Lower lobe of right lung (tissue), 2 donors: Measurements from ENCODE around the gene MOSPD2. TPM values are rescaled to one million over a fixed set of nuclear protein-coding genes. Genes with fewer than 3 reads are reported as not detected.

Experiments
- ATAC-seq, 2 donors: fragments of 200-7000 bp; cut with Tn5 transposase; one replicate each; pipeline ENCODE4 v1.9.1; 2020 to 2022; ENCODE audit warnings: mild to moderate bottlenecking in 2 of 2, moderate library complexity in 2 of 2
- DNase-seq: peaks from one replicate; pipeline ENCODE4 v3.0.0-alpha.2; 2020
- H3K27ac ChIP-seq: fragments of 200-600 bp; one replicate; pipeline ENCODE4 v1.8.0; 2022
- H3K27me3 ChIP-seq: fragments of 200-600 bp; one replicate; pipeline ENCODE4 v1.8.0; 2022; ENCODE audit warnings: low read depth
- H3K36me3 ChIP-seq: fragments of 200-600 bp; one replicate; pipeline ENCODE4 v1.8.0; 2022; ENCODE audit warnings: mild to moderate bottlenecking
- H3K4me1 ChIP-seq: fragments of 200-600 bp; one replicate; pipeline ENCODE4 v1.8.0; 2022
- H3K4me3 ChIP-seq: fragments of 200-600 bp; one replicate; pipeline ENCODE4 v1.8.0; 2022; ENCODE audit warnings: mild to moderate bottlenecking
- H3K9me3 ChIP-seq: fragments of 200-600 bp; one replicate; pipeline ENCODE4 v1.8.0; 2022
- intact Hi-C: fragments of 100-400 bp; cut with DNase I; formaldehyde crosslinking; loops from one replicate; pipeline ENCODE4 v1.11.0; 2022
- total RNA-seq: library from RNA; stranded (reverse); fragmentation: NEBNext Ultra II Directional; extraction: Animal tissue kit (Norgen Biotek cat#: 25700); gene quantifications from one replicate; pipeline ENCODE4 v1.2.1, GENCODE V29; 2021
- TF ChIP-seq, protein P1 (sequence below): fragments of 200-600 bp; IDR thresholded peaks from one replicate; pipeline ENCODE4 v1.8.0; 2022; ENCODE audit warnings: antibody characterized with exemption, mild to moderate bottlenecking
- donor health status: DM: no; HTN: yes; CAD: no; lungs with severe emphysema.

Gene MOSPD2
- total RNA-seq, 1 donor from 2014 or later = 39.8 TPM

DNA sequence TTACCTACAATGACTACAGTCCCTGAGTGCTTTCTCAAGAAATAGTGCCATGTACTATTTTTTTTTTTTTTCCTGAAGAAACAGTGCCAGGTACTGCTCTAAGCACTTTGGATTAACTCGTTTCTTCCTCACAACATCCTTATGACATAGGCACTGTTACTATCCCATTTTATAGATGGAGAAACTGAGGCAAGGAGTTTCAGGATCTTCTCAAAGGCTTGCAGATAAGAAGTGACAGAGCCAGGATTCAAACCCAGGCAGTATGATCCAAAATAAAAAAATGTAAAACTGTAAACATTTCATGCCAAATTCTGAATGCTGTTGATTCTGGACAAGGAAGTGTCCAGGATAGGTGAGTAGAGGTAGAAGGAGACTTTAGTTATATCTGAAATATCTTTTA lies 1.5 kb upstream of the MOSPD2 start:
- H3K4me1 ChIP-seq = peaks cover 5% of the 10 kb centered on the region
- ATAC-seq (no peak), DNase-seq (no peak)
- no peaks in the 10 kb centered on the region for H3K36me3 ChIP-seq
- TF ChIP-seq, protein P1, sequence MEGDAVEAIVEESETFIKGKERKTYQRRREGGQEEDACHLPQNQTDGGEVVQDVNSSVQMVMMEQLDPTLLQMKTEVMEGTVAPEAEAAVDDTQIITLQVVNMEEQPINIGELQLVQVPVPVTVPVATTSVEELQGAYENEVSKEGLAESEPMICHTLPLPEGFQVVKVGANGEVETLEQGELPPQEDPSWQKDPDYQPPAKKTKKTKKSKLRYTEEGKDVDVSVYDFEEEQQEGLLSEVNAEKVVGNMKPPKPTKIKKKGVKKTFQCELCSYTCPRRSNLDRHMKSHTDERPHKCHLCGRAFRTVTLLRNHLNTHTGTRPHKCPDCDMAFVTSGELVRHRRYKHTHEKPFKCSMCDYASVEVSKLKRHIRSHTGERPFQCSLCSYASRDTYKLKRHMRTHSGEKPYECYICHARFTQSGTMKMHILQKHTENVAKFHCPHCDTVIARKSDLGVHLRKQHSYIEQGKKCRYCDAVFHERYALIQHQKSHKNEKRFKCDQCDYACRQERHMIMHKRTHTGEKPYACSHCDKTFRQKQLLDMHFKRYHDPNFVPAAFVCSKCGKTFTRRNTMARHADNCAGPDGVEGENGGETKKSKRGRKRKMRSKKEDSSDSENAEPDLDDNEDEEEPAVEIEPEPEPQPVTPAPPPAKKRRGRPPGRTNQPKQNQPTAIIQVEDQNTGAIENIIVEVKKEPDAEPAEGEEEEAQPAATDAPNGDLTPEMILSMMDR = no peak
- no peak overlapping the region for H3K27ac ChIP-seq
- H3K4me3 ChIP-seq = no peak overlapping the region
- intact Hi-C loops = no loop called here
- H3K27me3 ChIP-seq = no peaks in the 10 kb centered on the region
- no peaks in the 10 kb centered on the region for H3K9me3 ChIP-seq

GRCh38 chrX:14872355-14872754 lies 866 bp upstream of the MOSPD2 start:
- peaks cover 5% of the 10 kb centered on the region for H3K4me1 ChIP-seq
- TF ChIP-seq, protein P1 = no peak
- H3K27me3 ChIP-seq = no peaks in the 10 kb centered on the region
- H3K4me3 ChIP-seq = peak overlapping the region; percentile 72
- H3K27ac ChIP-seq = peak overlapping the region; percentile 81
- DNase-seq (no peak), ATAC-seq (no peak)
- no peaks in the 10 kb centered on the region for H3K9me3 ChIP-seq
- H3K36me3 ChIP-seq = no peaks in the 10 kb centered on the region
- intact Hi-C loops = no loop called here

DNA sequence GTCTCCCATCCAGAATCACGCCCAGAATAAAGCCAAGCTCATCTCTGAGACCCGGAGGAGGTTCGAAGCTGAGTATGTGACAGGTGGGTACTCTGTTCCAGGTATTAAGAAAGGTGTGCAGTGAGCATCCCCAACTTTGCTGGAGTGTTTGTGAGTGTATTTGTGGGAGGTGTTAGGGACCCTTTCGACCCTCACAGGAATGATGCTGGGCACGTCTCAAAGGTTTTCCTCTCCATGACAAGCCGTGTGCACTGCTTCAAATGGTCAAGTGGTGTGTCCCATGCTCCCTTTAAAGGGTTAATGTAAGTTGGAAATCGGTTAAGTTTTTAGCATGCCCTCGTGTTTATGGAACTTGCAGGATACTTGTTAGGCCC lies 442 bp downstream of the MOSPD2 start:
- Histone ChIP-seq H3K27ac (peak overlapping the region; percentile 81), H3K4me1 (peaks cover 5% of the 10 kb centered on the region), H3K36me3 (no peaks in the 10 kb centered on the region), H3K4me3 (peak overlapping the region; percentile 72), H3K27me3 (no peaks in the 10 kb centered on the region), H3K9me3 (no peaks in the 10 kb centered on the region)
- ATAC-seq (no peak), DNase-seq (no peak)
- TF ChIP-seq, protein P1 = no peak
- intact Hi-C loops = no loop called here

DNA sequence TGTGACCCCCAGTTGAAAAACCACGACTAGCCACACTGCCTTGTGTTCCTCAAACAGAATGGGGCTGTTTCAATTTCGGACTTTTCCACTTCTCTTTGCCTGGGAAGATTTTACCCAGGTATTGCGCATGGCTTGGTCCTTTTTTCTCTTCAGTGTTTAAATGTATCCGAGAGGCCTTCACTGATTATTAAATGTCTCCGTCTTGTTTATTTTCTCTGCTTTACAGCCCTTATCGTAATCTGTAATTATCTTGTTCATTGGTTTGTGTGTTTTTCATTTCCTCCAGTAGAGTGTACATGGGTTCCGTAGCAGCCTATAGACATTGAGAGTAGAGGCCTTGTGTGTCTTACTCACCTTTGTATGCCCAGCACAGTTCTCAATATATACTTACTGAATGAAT lies 2.4 kb downstream of the MOSPD2 start:
- DNase-seq = no peak

DNA sequence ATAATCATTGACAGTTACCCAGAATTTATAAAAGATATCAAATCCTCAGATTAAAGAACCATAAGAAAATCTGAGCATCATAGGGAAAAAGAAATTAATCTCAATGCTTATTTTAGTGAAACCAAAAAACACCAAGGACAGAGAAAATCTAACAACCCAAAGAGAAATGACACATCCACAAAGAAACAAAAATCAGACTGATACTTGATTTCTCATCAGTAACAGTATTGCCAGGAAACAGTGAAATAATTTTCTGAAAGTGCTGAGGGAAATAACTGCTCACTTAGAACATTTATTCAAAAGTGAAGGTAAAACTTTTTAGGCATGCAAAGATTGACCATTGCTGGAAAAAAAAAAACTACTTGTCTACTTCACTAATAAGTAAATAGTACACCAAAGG lies 10.6 kb downstream of the MOSPD2 start:
- intact Hi-C loops = no loop called here
- Histone ChIP-seq H3K4me3 (no peak overlapping the region), H3K27me3 (no peaks in the 10 kb centered on the region), H3K4me1 (no peaks in the 10 kb centered on the region), H3K9me3 (no peaks in the 10 kb centered on the region), H3K27ac (no peak overlapping the region), H3K36me3 (no peaks in the 10 kb centered on the region)
- DNase-seq (no peak), ATAC-seq (no peak)
- TF ChIP-seq, protein P1 = no peak

More for the DNA sequence above, 2.4 kb downstream of the MOSPD2 start:
- Histone ChIP-seq H3K36me3 (no peaks in the 10 kb centered on the region), H3K27ac (no peak overlapping the region), H3K4me3 (no peak overlapping the region), H3K27me3 (no peaks in the 10 kb centered on the region), H3K9me3 (no peaks in the 10 kb centered on the region), H3K4me1 (peaks cover 5% of the 10 kb centered on the region)
- TF ChIP-seq, protein P1 = no peak
- intact Hi-C loops = no loop called here
- no peak for ATAC-seq

DNA sequence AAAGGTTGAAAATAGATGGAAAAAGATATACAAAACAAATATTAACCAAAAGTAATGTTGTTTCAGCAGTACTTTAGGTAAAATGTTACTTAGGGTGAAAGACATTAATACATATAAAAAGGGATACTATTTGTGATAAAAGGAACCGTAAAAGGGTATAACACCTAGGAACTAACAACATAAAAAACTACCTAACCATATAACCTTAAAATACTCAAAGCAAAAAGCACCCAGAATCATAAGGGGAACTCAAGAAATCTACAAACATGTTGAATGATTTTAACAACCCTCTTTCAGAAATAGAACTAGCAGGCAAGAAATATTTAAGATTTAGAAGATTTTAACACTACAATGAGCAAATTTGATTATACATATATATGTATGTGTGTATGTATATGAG lies 11.5 kb downstream of the MOSPD2 start:
- DNase-seq (no peak), ATAC-seq (no peak)
- Histone ChIP-seq H3K4me1 (no peaks in the 10 kb centered on the region), H3K4me3 (no peak overlapping the region), H3K9me3 (no peaks in the 10 kb centered on the region), H3K27ac (no peak overlapping the region), H3K36me3 (no peaks in the 10 kb centered on the region), H3K27me3 (no peaks in the 10 kb centered on the region)
- TF ChIP-seq, protein P1 = no peak
- intact Hi-C loops = no loop called here
